Peyer's patch (tissue), 4 donors: Measurements from ENCODE around the gene OR10A5.

Experiments used
- POLR2A ChIP-seq, 2 donors: fragments of 450-650 bp; IDR thresholded peaks; one replicate each; pipeline ENCODE4 v1.5.1; 2017; ENCODE audit warnings: antibody characterized with exemption in 2 of 2, mild to moderate bottlenecking in 2 of 2, moderate library complexity in 2 of 2
- TF ChIP-seq, protein P1 (sequence below), 6 experiments: fragments of 450-650 bp in 4 of 6; fragments of 200-600 bp in 2 of 6; sonication (generic) in 1 of 6; IDR thresholded peaks; one replicate each; pipeline ENCODE4 v1.5.1; 2017 to 2019; ENCODE audit warnings: antibody characterized with exemption in 6 of 6, mild to moderate bottlenecking in 3 of 6, moderate library complexity in 1 of 6

DNA sequence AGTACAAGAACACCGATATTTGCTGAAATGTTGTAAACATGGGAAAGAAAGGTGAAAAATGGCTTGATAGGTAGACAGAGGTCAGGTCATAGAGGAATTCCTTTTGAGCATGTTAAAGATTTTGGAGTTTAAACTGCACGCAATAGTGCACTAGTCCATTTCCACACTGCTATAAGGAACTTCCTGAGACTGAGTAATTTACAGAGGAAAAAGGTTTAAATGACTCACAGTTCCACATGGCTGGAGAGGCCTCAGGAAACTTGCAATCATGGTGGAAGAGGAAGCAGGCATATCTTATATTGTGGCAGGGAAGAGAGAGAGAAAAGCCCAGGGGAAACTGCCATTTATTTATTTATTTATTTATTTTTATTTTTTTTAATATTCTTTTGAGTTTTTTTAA is 5.0 kb downstream of the OR10A5 start:
- no peak for TF ChIP-seq POLR2A (IDR thresholded peaks at IDR 0.05)
- TF ChIP-seq, protein P1, sequence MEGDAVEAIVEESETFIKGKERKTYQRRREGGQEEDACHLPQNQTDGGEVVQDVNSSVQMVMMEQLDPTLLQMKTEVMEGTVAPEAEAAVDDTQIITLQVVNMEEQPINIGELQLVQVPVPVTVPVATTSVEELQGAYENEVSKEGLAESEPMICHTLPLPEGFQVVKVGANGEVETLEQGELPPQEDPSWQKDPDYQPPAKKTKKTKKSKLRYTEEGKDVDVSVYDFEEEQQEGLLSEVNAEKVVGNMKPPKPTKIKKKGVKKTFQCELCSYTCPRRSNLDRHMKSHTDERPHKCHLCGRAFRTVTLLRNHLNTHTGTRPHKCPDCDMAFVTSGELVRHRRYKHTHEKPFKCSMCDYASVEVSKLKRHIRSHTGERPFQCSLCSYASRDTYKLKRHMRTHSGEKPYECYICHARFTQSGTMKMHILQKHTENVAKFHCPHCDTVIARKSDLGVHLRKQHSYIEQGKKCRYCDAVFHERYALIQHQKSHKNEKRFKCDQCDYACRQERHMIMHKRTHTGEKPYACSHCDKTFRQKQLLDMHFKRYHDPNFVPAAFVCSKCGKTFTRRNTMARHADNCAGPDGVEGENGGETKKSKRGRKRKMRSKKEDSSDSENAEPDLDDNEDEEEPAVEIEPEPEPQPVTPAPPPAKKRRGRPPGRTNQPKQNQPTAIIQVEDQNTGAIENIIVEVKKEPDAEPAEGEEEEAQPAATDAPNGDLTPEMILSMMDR (IDR thresholded peaks at IDR 0.05) = no peak
